Tibial nerve (tissue), 4 donors: ENCODE results near the gene RPP21. TPM values are rescaled to one million over a fixed set of nuclear protein-coding genes. Genes with fewer than 3 reads are reported as not detected.
A peak's percentile ranks its signal among the peaks of the same experiment; 100 is the strongest.

Experiments used
- DNase-seq, 2 donors: peaks; one replicate each; pipeline ENCODE4 v3.0.0-alpha.2; 2019; ENCODE audit warnings: low spot score in 2 of 2
- H3K27ac ChIP-seq, 4 donors: fragments of 200-600 bp; sonication (generic) in 3 of 4; one replicate each; pipeline ENCODE4 v1.5.1; 2017 to 2019; ENCODE audit warnings: mild to moderate bottlenecking in 1 of 4
- H3K27me3 ChIP-seq, 2 donors: fragments of 200-600 bp; sonication (generic) in 1 of 2; one replicate each; pipeline versions ENCODE4 v1.5.1 to v1.6.0; 2017 to 2019
- H3K36me3 ChIP-seq, 3 donors: fragments of 200-600 bp; sonication (generic); one replicate each; pipeline ENCODE4 v1.5.1; 2018 to 2019
- H3K4me1 ChIP-seq, 4 donors: fragments of 200-600 bp; sonication (generic) in 3 of 4; one replicate each; pipeline ENCODE4 v1.5.1; 2017 to 2019
- H3K4me3 ChIP-seq, 4 donors: fragments of 200-600 bp; sonication (generic) in 3 of 4; one replicate each; pipeline ENCODE4 v1.5.1; 2017 to 2019; ENCODE audit warnings: mild to moderate bottlenecking in 1 of 4, moderate library complexity in 1 of 4
- H3K9me3 ChIP-seq, 4 donors: fragments of 200-600 bp; sonication (generic) in 3 of 4; one replicate each; pipeline ENCODE4 v1.5.1; 2017 to 2019
- CTCF ChIP-seq, 5 experiments: fragments of 200-600 bp in 3 of 5; fragments of 450-650 bp in 2 of 5; sonication (generic) in 3 of 5; IDR thresholded peaks; one replicate each; pipeline ENCODE4 v1.5.1; 2016 to 2019; ENCODE audit warnings: antibody characterized with exemption in 5 of 5, mild to moderate bottlenecking in 3 of 5, moderate library complexity in 2 of 5
- EP300 ChIP-seq, 2 donors: sonication (generic); formaldehyde crosslinking; IDR thresholded peaks; one replicate each; pipeline ENCODE4 v1.6.1; 2017; ENCODE audit warnings: antibody characterized with exemption in 2 of 2, mild to moderate bottlenecking in 1 of 2
- POLR2A ChIP-seq, 2 donors: fragments of 450-650 bp; IDR thresholded peaks; one replicate each; pipeline ENCODE4 v1.6.1; 2017; ENCODE audit warnings: antibody characterized with exemption in 2 of 2, mild to moderate bottlenecking in 2 of 2, moderate library complexity in 2 of 2
- WGBS, 2 donors: methylation state at CpG; one replicate each; pipeline ENCODE4 v1.1.5; 2018; 5-methylcytosine and 5-hydroxymethylcytosine counted together
- total RNA-seq, 4 donors: library from RNA; depleted of rRNA; stranded (reverse); fragments of >200 nt; gene quantifications; one replicate each; pipeline ENCODE4 v1.1.0, GENCODE V29; 2016

RPP21 gene
- total RNA-seq, 4 donors from 2014 or later, result 48.6 to 120 (median 97.0) TPM

DNA sequence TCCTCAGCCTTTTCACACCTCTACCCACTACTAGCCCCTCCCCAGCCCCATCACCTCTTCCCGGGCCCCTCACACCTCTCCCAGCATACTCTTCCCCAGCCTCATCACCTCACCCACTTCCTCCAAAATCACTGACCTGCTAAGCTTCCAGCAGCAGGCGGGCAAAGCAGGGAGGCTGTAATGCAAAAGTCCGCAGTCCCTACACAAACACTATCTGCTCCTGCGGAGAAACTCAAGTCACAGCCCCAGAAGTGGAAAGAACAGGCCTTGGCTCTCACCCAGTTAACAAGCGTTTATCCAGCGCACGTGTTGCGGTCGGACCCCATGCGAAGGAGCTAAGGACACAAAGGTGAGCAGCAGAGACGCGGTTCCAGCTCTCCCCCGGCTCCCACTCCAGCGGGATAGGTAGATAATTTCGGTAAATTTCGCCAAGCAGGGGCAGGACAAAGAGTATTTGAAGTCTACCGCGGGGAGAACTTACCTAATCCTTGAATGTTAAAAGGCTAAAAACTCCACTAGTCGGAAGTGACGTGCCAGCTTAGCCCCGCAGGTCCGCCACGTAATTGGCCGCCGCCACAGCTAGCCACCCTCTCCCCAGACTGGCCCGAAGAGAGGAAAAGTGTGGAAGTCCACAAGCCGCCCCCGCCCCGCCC is 19.0 kb upstream of the RPP21 start:
- peak in 1 of 2 donors; percentile 28 for DNase-seq
- TF ChIP-seq EP300 (IDR thresholded peaks at IDR 0.05) (no peak), POLR2A (IDR thresholded peaks at IDR 0.05) (no peak), CTCF (IDR thresholded peaks at IDR 0.05) (no peak)
- Histone ChIP-seq H3K27ac (peak overlapping the region; percentile 96 to 99 (median 96)), H3K9me3 (no peaks in the 10 kb centered on the region), H3K27me3 (no peaks in the 10 kb centered on the region), H3K4me1 (peaks cover 0 to 52% (median 20%) of the 10 kb centered on the region in 4 donors), H3K36me3 (peaks cover 0 to 20% (median 12%) of the 10 kb centered on the region in 3 donors), H3K4me3 (peak overlapping the region; percentile 82 to 95 (median 88))
- 0% methylated on average over 28 to 29 of the region's 29 CpGs for WGBS, 2 donors

- WGBS, 2 donors, result 1% methylated on average over 46 to 54 of the region's 90 CpGs
- no peaks in the 10 kb centered on the region for H3K9me3 ChIP-seq
- H3K36me3 ChIP-seq, result peaks cover 0 to 27% (median 12%) of the 10 kb centered on the region in 3 donors
- DNase-seq, result peak; percentile 78 to 85
- peak within 1 kb of the TSS; percentile 96 to 99 (median 96) for H3K27ac ChIP-seq
- H3K27me3 ChIP-seq, result no peaks in the 10 kb centered on the region
- TF ChIP-seq POLR2A (IDR thresholded peaks at IDR 0.05) (peak; percentile 75 to 89), EP300 (IDR thresholded peaks at IDR 0.05) (peak; percentile 39 to 92), CTCF (IDR thresholded peaks at IDR 0.05) (peak in 1 of 5 experiments; percentile 39)
- peaks cover 0 to 45% (median 20%) of the 10 kb centered on the region in 4 donors for H3K4me1 ChIP-seq
- H3K4me3 ChIP-seq, result peak within 1 kb of the TSS; percentile 82 to 95 (median 88)
Observed at GRCh38 chr6:30326526-30327231, 18.3 kb upstream of the RPP21 start, which contains the start of gene TRIM39. Gene TRIM39 (plus strand): TSS chr6:30326927. CDS start chr6:30329318, 2,391 bp downstream.

GRCh38 chr6:30327232-30327746 is 17.7 kb upstream of the RPP21 start:
- H3K9me3 ChIP-seq, result no peaks in the 10 kb centered on the region
- peak overlapping the region; percentile 96 to 99 (median 96) for H3K27ac ChIP-seq
- peaks cover 0 to 33% (median 12%) of the 10 kb centered on the region in 3 donors for H3K36me3 ChIP-seq
- no peak for DNase-seq
- H3K4me1 ChIP-seq, result peaks cover 0 to 39% (median 20%) of the 10 kb centered on the region in 4 donors
- peak overlapping the region; percentile 82 to 95 (median 88) for H3K4me3 ChIP-seq
- TF ChIP-seq CTCF (IDR thresholded peaks at IDR 0.05) (no peak), EP300 (IDR thresholded peaks at IDR 0.05) (no peak), POLR2A (IDR thresholded peaks at IDR 0.05) (no peak)
- no peaks in the 10 kb centered on the region for H3K27me3 ChIP-seq
- 2% methylated on average over 17 of the region's 17 CpGs for WGBS, 2 donors

GRCh38 chr6:30328397-30328796 is 16.6 kb upstream of the RPP21 start:
- no peaks in the 10 kb centered on the region for H3K27me3 ChIP-seq
- TF ChIP-seq EP300 (IDR thresholded peaks at IDR 0.05) (no peak), CTCF (IDR thresholded peaks at IDR 0.05) (no peak), POLR2A (IDR thresholded peaks at IDR 0.05) (no peak)
- no peak for DNase-seq

More at GRCh38 chr6:30328397-30328796, 16.6 kb upstream of the RPP21 start:
- Histone ChIP-seq H3K36me3 (peaks cover 0 to 43% (median 12%) of the 10 kb centered on the region in 3 donors), H3K4me1 (peaks cover 0 to 33% (median 20%) of the 10 kb centered on the region in 4 donors), H3K27ac (no peak overlapping the region), H3K4me3 (no peak overlapping the region), H3K9me3 (no peaks in the 10 kb centered on the region)
